Activated CD4-positive, alpha-beta T cell treated with anti-CD3 and anti-CD28 coated beads for 36 hours (primary cell): ENCODE measurements around the gene HIVEP3. TPM values are rescaled to one million over a fixed set of nuclear protein-coding genes. Genes with fewer than 3 reads are reported as not detected.
A peak's percentile ranks its signal among the peaks of the same experiment; 100 is the strongest.

ENCODE experiments used
- ATAC-seq: fragments of 200-7000 bp; cut with Tn5 transposase; one replicate; pipeline ENCODE4 v1.10.0; 2021; ENCODE audit warnings: mild to moderate bottlenecking, moderate library complexity
- CTCF ChIA-PET: fragments of 350-600 bp; sonication (Branson Sonifier 250); formaldehyde crosslinking; loops from one replicate; lab custom pipeline; 2021; ENCODE audit warnings: antibody characterized with exemption; lab: Charles Lee
- POLR2A ChIA-PET: fragments of 350-600 bp; sonication (Branson Sonifier 250); formaldehyde crosslinking; loops from one replicate; lab custom pipeline; 2021; ENCODE audit warnings: antibody characterized with exemption, inconsistent platforms; lab: Charles Lee
- DNase-seq: peaks from one replicate; pipeline ENCODE4 v3.0.0-alpha.2; 2020
- H3K27ac Mint-ChIP-seq: one replicate; pipeline ENCODE4 v1.8.0; 2021; ENCODE audit warnings: mixed read lengths
- H3K27me3 Mint-ChIP-seq: one replicate; pipeline ENCODE4 v1.8.0; 2021; ENCODE audit warnings: mixed read lengths
- H3K36me3 Mint-ChIP-seq: one replicate; pipeline ENCODE4 v1.8.0; 2021; ENCODE audit warnings: low read depth, mixed read lengths
- H3K4me1 Mint-ChIP-seq: one replicate; pipeline ENCODE4 v1.8.0; 2021; ENCODE audit warnings: mixed read lengths
- H3K4me3 Mint-ChIP-seq: one replicate; pipeline ENCODE4 v1.8.0; 2021; ENCODE audit warnings: mild to moderate bottlenecking, moderate library complexity, mixed read lengths
- H3K9me3 Mint-ChIP-seq: one replicate; pipeline ENCODE4 v1.8.0; 2021; ENCODE audit warnings: low read depth, mixed read lengths
- intact Hi-C, 2 experiments: fragments of 100-400 bp; cut with DNase I in 1 of 2; cut with micrococcal nuclease in 1 of 2; formaldehyde crosslinking; loops; one replicate each; pipeline versions ENCODE4 v1.14.2 to v1.15.1; 2022 to 2024; cut with DNase I, micrococcal nuclease
- total RNA-seq, 2 experiments: library from RNA; stranded (reverse); gene quantifications; one replicate each; pipeline ENCODE4 v1.2.3, GENCODE V29; 2021

HIVEP3 gene
- total RNA-seq, 2 experiments from 2014 or later: 29.4 to 39.6 TPM

DNA sequence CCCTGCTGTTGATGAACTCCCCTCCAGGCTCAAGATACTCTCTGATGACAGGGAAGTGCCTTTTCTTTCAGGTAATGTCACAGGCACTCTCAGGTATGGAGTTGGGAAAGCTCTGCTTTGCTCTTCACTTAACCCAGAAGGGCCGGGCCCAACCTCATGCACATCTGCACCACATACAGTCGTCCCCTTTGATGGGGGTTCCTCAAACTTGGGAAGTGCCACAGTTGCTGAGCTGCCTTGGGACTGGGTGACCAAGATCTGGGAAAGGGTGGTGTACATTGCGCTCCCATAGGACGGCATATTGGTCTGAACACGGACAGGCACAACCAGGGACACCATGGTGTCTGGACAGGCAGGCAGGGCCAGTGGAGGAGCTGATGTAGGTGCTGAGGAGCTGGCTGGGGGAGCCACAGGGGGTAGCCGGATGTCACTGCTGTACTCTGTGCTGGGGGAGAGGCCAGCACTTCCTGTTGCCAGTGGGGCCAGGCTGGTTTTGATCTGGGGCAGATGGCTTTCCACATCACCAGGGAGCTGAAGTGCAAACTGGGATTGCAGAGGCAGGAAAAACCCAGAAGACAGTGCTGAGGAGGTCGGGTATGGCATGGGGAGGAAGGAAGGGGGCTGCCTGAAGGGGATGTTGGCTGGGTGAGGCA lies 338.1 kb downstream of the HIVEP3 start:
- CTCF ChIA-PET: interaction anchor here (0.5 kb wide), 1 partner anchor 17 kb away, joined by 5 read pairs; no protein-coding TSS in a partner anchor
- Mint-ChIP-seq H3K27ac (no peak overlapping the region), H3K4me1 (peaks cover 26% of the 10 kb centered on the region), H3K9me3 (no peaks in the 10 kb centered on the region), H3K4me3 (no peak overlapping the region), H3K27me3 (no peaks in the 10 kb centered on the region), H3K36me3 (peaks cover 64% of the 10 kb centered on the region)
- POLR2A ChIA-PET: no interaction called here
- ATAC-seq (peak; percentile 38), DNase-seq (no peak)
- intact Hi-C loops: no loop called here

- intact Hi-C loops: no loop called here
- no peak overlapping the region for H3K27ac Mint-ChIP-seq
- H3K4me3 Mint-ChIP-seq: no peak overlapping the region
- no peaks in the 10 kb centered on the region for H3K9me3 Mint-ChIP-seq
- DNase-seq (no peak), ATAC-seq (no peak)
- H3K4me1 Mint-ChIP-seq: peaks cover 29% of the 10 kb centered on the region
- no peaks in the 10 kb centered on the region for H3K27me3 Mint-ChIP-seq
- H3K36me3 Mint-ChIP-seq: peaks cover 64% of the 10 kb centered on the region
- POLR2A ChIA-PET: interaction anchor here (0.6 kb wide), 1 partner anchor 624 kb away, joined by 6 read pairs; no protein-coding TSS in a partner anchor
- CTCF ChIA-PET: interaction anchor here (0.6 to 1.2 kb wide), 4 partner anchors 61 to 595 kb away, joined by 3 to 4 read pairs (median 4); no protein-coding TSS in a partner anchor
These were observed 338.7 kb downstream of the HIVEP3 start for GRCh38 chr1:41580021-41580420.

DNA sequence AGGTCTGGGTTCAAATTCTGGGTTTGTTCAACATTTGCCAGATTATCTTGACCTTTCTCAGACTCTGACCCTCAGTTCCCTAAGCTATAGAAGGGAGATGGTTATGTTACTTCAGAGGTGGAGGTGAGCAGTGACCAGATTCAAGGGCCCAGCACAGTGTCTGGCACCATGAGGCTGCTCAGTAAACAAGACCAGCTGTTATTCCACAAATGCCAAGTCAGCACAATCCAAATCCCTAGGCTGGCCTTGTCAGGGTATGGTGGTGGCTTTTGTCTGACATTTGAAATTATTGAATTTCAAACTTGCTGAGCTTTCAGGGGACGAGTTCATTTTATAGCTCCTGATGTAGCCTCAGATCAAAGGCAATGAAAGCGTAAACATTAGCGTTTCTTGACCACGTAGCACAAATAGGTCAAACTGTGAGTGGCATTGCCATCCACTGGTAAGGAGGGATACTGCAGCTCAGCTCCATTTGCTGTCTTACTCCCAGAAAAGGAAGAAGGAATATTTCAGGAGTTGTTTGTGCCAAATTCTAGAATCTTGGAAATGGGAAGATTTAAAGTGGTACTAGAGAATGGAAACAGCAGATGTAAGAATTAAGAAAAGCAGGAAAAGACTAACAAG lies 339.9 kb downstream of the HIVEP3 start:
- DNase-seq (no peak), ATAC-seq (no peak)
- intact Hi-C loops: loop anchor here in 1 of 2 experiments (10.0 kb wide), 2 partner anchors 76 to 176 kb away; no protein-coding TSS in a partner anchor
- peaks cover 56% of the 10 kb centered on the region for H3K36me3 Mint-ChIP-seq
- H3K4me3 Mint-ChIP-seq: no peak overlapping the region
- H3K27me3 Mint-ChIP-seq: no peaks in the 10 kb centered on the region
- ChIA-PET POLR2A (no interaction called here), CTCF (interaction anchor here (0.8 to 1.2 kb wide), 7 partner anchors 11 to 595 kb away, joined by 3 to 5 read pairs (median 3); no protein-coding TSS in a partner anchor)
- H3K9me3 Mint-ChIP-seq: no peaks in the 10 kb centered on the region
- H3K4me1 Mint-ChIP-seq: peaks cover 40% of the 10 kb centered on the region
- no peak overlapping the region for H3K27ac Mint-ChIP-seq

DNA sequence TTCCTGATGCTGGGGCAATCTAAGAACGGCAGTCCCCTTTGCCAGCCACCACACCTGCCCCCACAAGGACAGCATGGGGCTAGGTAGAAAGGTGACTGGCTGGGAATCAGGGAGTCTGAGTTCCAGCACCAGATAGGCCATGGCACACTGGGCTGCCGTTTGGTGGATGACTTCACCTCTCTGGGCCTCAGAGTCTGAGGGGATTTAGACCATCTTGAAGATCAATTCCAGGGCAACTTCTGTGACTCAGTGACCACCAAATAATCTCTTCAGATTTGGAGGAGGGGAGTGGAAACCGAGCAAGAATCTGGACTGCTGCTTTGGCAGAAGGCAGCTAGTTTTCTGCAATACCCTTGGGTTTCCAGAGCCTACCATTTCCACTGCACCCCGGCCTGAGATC lies 342.1 kb downstream of the HIVEP3 start:
- ChIA-PET POLR2A (interaction anchor here (1.1 kb wide), 1 partner anchor 438 kb away, joined by 3 read pairs; no protein-coding TSS in a partner anchor), CTCF (interaction anchor here (0.9 to 1.2 kb wide), 3 partner anchors 62 to 288 kb away, joined by 3 to 4 read pairs (median 3); no protein-coding TSS in a partner anchor)
- Mint-ChIP-seq H3K27ac (no peak overlapping the region), H3K27me3 (no peaks in the 10 kb centered on the region), H3K4me1 (peaks cover 47% of the 10 kb centered on the region), H3K36me3 (peaks cover 61% of the 10 kb centered on the region), H3K9me3 (no peaks in the 10 kb centered on the region), H3K4me3 (no peak overlapping the region)
- intact Hi-C loops: loop anchor here in 1 of 2 experiments (10.0 kb wide), 2 partner anchors 78 to 178 kb away; no protein-coding TSS in a partner anchor
- DNase-seq: no peak
- no peak for ATAC-seq

GRCh38 chr1:41576206-41576605 lies 342.5 kb downstream of the HIVEP3 start:
- Mint-ChIP-seq H3K9me3 (no peaks in the 10 kb centered on the region), H3K36me3 (peaks cover 64% of the 10 kb centered on the region), H3K4me3 (no peak overlapping the region), H3K4me1 (peaks cover 49% of the 10 kb centered on the region), H3K27me3 (no peaks in the 10 kb centered on the region), H3K27ac (no peak overlapping the region)
- DNase-seq (no peak), ATAC-seq (no peak)
- POLR2A ChIA-PET: interaction anchor here (1.1 kb wide), 1 partner anchor 438 kb away, joined by 3 read pairs; no protein-coding TSS in a partner anchor
- CTCF ChIA-PET: interaction anchor here (0.9 to 1.2 kb wide), 3 partner anchors 62 to 288 kb away, joined by 3 to 4 read pairs (median 3); no protein-coding TSS in a partner anchor
- intact Hi-C loops: loop anchor here in 1 of 2 experiments (10.0 kb wide), 2 partner anchors 79 to 179 kb away; no protein-coding TSS in a partner anchor

DNA sequence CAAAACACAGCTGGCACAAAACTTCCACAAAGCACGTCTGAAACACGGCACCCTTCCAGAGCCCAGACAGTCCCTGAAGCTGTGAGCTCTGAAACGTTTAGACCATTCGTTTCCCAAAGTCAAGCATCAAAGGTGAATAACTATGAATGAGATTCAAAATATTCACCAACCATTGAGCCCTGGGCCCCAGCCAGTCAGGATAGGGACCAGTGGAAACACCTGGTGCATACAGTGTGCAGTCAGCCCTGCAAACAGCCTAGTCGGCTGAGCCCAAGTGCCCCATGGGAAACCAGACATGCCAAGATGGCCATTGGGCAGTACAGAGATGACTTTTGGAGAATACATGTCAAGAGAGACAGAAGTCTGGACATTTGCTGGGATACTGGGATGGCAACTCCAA lies 343.9 kb downstream of the HIVEP3 start:
- intact Hi-C loops: loop anchor here (1.0 to 10.0 kb wide), 12 partner anchors 80 to 598 kb away; no protein-coding TSS in a partner anchor
- Mint-ChIP-seq H3K9me3 (no peaks in the 10 kb centered on the region), H3K4me1 (peaks cover 41% of the 10 kb centered on the region), H3K36me3 (peaks cover 64% of the 10 kb centered on the region), H3K27ac (peak overlapping the region; percentile 5), H3K4me3 (no peak overlapping the region), H3K27me3 (no peaks in the 10 kb centered on the region)
- DNase-seq: no peak
- POLR2A ChIA-PET: interaction anchor here (0.8 kb wide), 1 partner anchor 1125 kb away, joined by 3 read pairs; the partner anchor contains the start of gene ZFP69B
- no peak for ATAC-seq
- CTCF ChIA-PET: interaction anchor here (0.6 to 2.4 kb wide), 10 partner anchors 10 to 599 kb away, joined by 3 to 14 read pairs (median 4); no protein-coding TSS in a partner anchor

DNA sequence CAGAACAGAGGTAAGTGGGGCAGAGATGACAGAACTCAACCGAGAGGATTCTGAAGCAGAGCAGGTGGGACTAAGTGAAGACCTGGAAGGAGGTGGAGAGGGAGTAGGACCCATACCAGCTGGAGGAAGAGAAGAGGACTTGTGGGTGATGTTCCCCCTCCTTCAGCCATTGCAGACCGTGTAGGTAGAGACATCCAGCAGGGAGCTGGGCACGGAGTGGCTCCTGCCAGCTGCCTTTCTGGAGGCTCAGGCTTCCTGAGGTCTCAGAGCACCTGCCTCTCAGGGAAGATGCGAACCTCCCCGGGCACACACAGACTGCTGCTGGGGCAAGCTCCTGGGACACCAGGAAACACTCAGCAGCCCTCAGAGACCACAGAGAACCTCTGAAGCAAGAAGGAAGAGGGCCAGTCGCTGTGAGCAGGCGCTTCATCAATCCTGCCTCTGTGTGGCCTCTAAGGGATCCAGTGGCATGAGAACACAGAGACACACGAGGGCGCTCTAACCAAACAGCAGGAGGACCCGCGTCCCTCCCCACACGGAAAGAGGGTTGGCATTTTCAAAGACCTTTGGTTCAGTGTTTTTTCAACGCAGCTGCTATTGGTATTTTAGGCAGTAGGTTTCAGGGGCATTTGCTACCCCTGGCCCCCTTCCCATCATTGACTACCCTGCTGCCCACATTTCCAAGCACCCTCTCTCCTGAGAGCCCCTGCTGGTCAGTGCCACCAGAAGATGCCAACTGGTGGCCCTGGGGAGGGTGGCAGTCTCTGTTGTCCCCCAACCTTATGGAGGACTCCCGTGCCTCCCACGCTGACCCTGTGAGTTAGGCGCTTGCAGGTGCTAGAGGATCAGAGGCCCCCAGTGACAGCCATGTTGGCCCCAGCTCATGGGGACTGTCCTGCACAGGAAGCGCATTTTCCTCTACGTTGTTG lies 344.7 kb downstream of the HIVEP3 start:
- peaks cover 66% of the 10 kb centered on the region for H3K36me3 Mint-ChIP-seq
- intact Hi-C loops: loop anchor here (1.0 to 10.0 kb wide), 12 partner anchors 81 to 599 kb away; no protein-coding TSS in a partner anchor
- no peak overlapping the region for H3K4me3 Mint-ChIP-seq
- ATAC-seq: peak; percentile 93
- H3K27me3 Mint-ChIP-seq: no peaks in the 10 kb centered on the region
- ChIA-PET POLR2A (interaction anchor here (0.7 kb wide), 1 partner anchor 318 kb away, joined by 4 read pairs; no protein-coding TSS in a partner anchor), CTCF (interaction anchor here (0.6 to 2.4 kb wide), 19 partner anchors 10 to 599 kb away, joined by 3 to 14 read pairs (median 3); no protein-coding TSS in a partner anchor)
- peak overlapping the region; percentile 17 for H3K27ac Mint-ChIP-seq
- no peaks in the 10 kb centered on the region for H3K9me3 Mint-ChIP-seq
- H3K4me1 Mint-ChIP-seq: peaks cover 41% of the 10 kb centered on the region
- peak; percentile 90 for DNase-seq

GRCh38 chr1:41573194-41573593 lies 345.5 kb downstream of the HIVEP3 start:
- no peak overlapping the region for H3K4me3 Mint-ChIP-seq
- peaks cover 68% of the 10 kb centered on the region for H3K36me3 Mint-ChIP-seq
- CTCF ChIA-PET: interaction anchor here (0.6 to 2.4 kb wide), 13 partner anchors 9 to 600 kb away, joined by 3 to 14 read pairs (median 3); no protein-coding TSS in a partner anchor
- DNase-seq (no peak), ATAC-seq (no peak)
- peaks cover 38% of the 10 kb centered on the region for H3K4me1 Mint-ChIP-seq
- H3K9me3 Mint-ChIP-seq: no peaks in the 10 kb centered on the region
- POLR2A ChIA-PET: interaction anchor here (0.7 kb wide), 1 partner anchor 319 kb away, joined by 4 read pairs; no protein-coding TSS in a partner anchor
- H3K27me3 Mint-ChIP-seq: no peaks in the 10 kb centered on the region
- peak overlapping the region; percentile 20 for H3K27ac Mint-ChIP-seq
- intact Hi-C loops: loop anchor here (5.0 to 10.0 kb wide), 5 partner anchors 82 to 584 kb away; no protein-coding TSS in a partner anchor

GRCh38 chr1:41572224-41572623 lies 346.5 kb downstream of the HIVEP3 start:
- no peaks in the 10 kb centered on the region for H3K9me3 Mint-ChIP-seq
- POLR2A ChIA-PET: no interaction called here
- CTCF ChIA-PET: interaction anchor here (0.7 to 2.4 kb wide), 2 partner anchors 297 to 601 kb away, joined by 3 to 14 read pairs; no protein-coding TSS in a partner anchor
- intact Hi-C loops: loop anchor here (5.0 to 10.0 kb wide), 5 partner anchors 83 to 585 kb away; no protein-coding TSS in a partner anchor
- H3K4me3 Mint-ChIP-seq: no peak overlapping the region
- DNase-seq: no peak
- H3K27me3 Mint-ChIP-seq: no peaks in the 10 kb centered on the region
- no peak for ATAC-seq
- peaks cover 31% of the 10 kb centered on the region for H3K4me1 Mint-ChIP-seq
- peaks cover 66% of the 10 kb centered on the region for H3K36me3 Mint-ChIP-seq
- H3K27ac Mint-ChIP-seq: no peak overlapping the region

DNA sequence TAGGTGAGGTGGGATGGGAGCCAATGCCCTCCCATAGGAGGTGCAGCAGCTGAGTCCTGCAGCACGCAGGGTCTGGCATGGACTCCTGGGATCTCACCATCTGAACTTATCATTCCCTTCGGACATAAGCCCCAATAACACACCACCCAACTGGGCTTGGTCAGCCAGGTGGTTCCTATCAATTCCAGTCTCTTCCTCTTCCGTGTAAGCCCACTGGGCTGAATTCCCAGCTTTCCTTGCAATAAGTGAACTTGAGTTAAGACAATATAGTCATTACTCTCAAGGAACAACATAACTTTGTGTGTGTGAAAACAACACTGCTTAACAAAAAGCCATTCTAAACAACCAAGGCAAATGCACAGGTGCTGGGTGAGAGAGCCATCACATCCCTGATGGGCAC lies 347.7 kb downstream of the HIVEP3 start:
- H3K9me3 Mint-ChIP-seq: no peaks in the 10 kb centered on the region
- ATAC-seq: no peak
- H3K4me3 Mint-ChIP-seq: no peak overlapping the region
- intact Hi-C loops: loop anchor here (5.0 to 10.0 kb wide), 5 partner anchors 84 to 586 kb away; no protein-coding TSS in a partner anchor
- no peak overlapping the region for H3K27ac Mint-ChIP-seq
- H3K27me3 Mint-ChIP-seq: no peaks in the 10 kb centered on the region
- H3K4me1 Mint-ChIP-seq: peaks cover 25% of the 10 kb centered on the region
- ChIA-PET CTCF (no interaction called here), POLR2A (no interaction called here)
- H3K36me3 Mint-ChIP-seq: peaks cover 74% of the 10 kb centered on the region
- DNase-seq: no peak
